DOHH2 (cell line): ENCODE results near the gene DUSP16.

Source experiments
- CTCF ChIP-seq: fragments of 200-600 bp; sonication (generic); IDR thresholded peaks from one replicate; pipeline ENCODE4 v1.5.1; 2014; ENCODE audit warnings: antibody characterized with exemption, mild to moderate bottlenecking, low read depth, low read length; ENCODE audit not compliant: poor library complexity, severe bottlenecking
- EZH2phosphoT487 ChIP-seq: fragments of 200-600 bp; sonication (generic); IDR thresholded peaks from 2 replicates; pipeline ENCODE4 v1.6.1; 2017; ENCODE audit warnings: borderline replicate concordance, mild to moderate bottlenecking, antibody characterized with exemption, low read length, moderate library complexity, mixed read lengths

- TF ChIP-seq CTCF (no peak), EZH2phosphoT487 (no peak)
These were observed 7.0 kb downstream of the DUSP16 start for GRCh38 chr12:12555656-12556055.
